Progenitor cell of endocrine pancreas (in vitro differentiated cells): ENCODE data around the gene GRAP2. TPM values are rescaled to one million over a fixed set of nuclear protein-coding genes. Genes with fewer than 3 reads are reported as not detected.

Source experiments
- DNase-seq: peaks from one replicate; pipeline ENCODE4 v3.0.0; 2021; ENCODE audit warnings: low spot score; ENCODE audit not compliant: unreplicated experiment
- H3K27ac Mint-ChIP-seq: 2 replicates; pipeline ENCODE4 v1.8.0; 2021; ENCODE audit warnings: mild to moderate bottlenecking, moderate library complexity, mixed read lengths
- H3K27me3 Mint-ChIP-seq: 2 replicates; pipeline ENCODE4 v1.8.0; 2021; ENCODE audit warnings: mixed read lengths
- H3K36me3 Mint-ChIP-seq: 2 replicates; pipeline ENCODE4 v1.8.0; 2022; ENCODE audit warnings: mixed read lengths; ENCODE audit not compliant: insufficient read depth
- H3K4me1 Mint-ChIP-seq: 2 replicates; pipeline ENCODE4 v1.8.0; 2021; ENCODE audit warnings: low read depth, mixed read lengths
- H3K4me3 Mint-ChIP-seq: 2 replicates; pipeline ENCODE4 v1.8.0; 2021; ENCODE audit warnings: low read depth, mild to moderate bottlenecking, moderate library complexity, mixed read lengths
- H3K9me3 Mint-ChIP-seq: 2 replicates; pipeline ENCODE4 v1.8.0; 2021; ENCODE audit warnings: low read depth, mixed read lengths
- total RNA-seq: library from RNA; stranded (reverse); gene quantifications from 2 replicates; pipeline ENCODE4 v1.2.1, GENCODE V29; 2021
- TF ChIP-seq, protein P1 (sequence below): fragments of 200-600 bp; sonication (generic); IDR thresholded peaks from one replicate; pipeline ENCODE4 v1.5.0; 2021; ENCODE audit warnings: antibody characterized with exemption, mild to moderate bottlenecking; ENCODE audit not compliant: unreplicated experiment

Gene GRAP2
- total RNA-seq, 1 donor from 2014 or later = 0.60 TPM

- H3K4me1 Mint-ChIP-seq = peaks cover 32% of the 10 kb centered on the region
- H3K27me3 Mint-ChIP-seq = peaks cover 3% of the 10 kb centered on the region
- H3K4me3 Mint-ChIP-seq = no peak overlapping the region
- DNase-seq = no peak
- TF ChIP-seq, protein P1, sequence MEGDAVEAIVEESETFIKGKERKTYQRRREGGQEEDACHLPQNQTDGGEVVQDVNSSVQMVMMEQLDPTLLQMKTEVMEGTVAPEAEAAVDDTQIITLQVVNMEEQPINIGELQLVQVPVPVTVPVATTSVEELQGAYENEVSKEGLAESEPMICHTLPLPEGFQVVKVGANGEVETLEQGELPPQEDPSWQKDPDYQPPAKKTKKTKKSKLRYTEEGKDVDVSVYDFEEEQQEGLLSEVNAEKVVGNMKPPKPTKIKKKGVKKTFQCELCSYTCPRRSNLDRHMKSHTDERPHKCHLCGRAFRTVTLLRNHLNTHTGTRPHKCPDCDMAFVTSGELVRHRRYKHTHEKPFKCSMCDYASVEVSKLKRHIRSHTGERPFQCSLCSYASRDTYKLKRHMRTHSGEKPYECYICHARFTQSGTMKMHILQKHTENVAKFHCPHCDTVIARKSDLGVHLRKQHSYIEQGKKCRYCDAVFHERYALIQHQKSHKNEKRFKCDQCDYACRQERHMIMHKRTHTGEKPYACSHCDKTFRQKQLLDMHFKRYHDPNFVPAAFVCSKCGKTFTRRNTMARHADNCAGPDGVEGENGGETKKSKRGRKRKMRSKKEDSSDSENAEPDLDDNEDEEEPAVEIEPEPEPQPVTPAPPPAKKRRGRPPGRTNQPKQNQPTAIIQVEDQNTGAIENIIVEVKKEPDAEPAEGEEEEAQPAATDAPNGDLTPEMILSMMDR = no peak
- H3K36me3 Mint-ChIP-seq = peaks cover 9% of the 10 kb centered on the region
- H3K27ac Mint-ChIP-seq = no peak overlapping the region
- peaks cover 5% of the 10 kb centered on the region for H3K9me3 Mint-ChIP-seq
These were observed 108.4 kb downstream of the GRAP2 start for GRCh38 chr22:40009292-40009774.

- H3K27ac Mint-ChIP-seq = peak overlapping the region; percentile 49
- peaks cover 37% of the 10 kb centered on the region for H3K4me1 Mint-ChIP-seq
- TF ChIP-seq, protein P1 = no peak
These were observed 109.2 kb downstream of the GRAP2 start for GRCh38 chr22:40009951-40010671.

GRCh38 chr22:40010746-40011145 lies 109.9 kb downstream of the GRAP2 start:
- Mint-ChIP-seq H3K4me1 (peaks cover 42% of the 10 kb centered on the region), H3K27me3 (peaks cover 3% of the 10 kb centered on the region), H3K27ac (peak overlapping the region; percentile 49), H3K9me3 (peaks cover 5% of the 10 kb centered on the region), H3K36me3 (peaks cover 5% of the 10 kb centered on the region), H3K4me3 (no peak overlapping the region)
- TF ChIP-seq, protein P1 = no peak
- DNase-seq = no peak

More at GRCh38 chr22:40009951-40010671, 109.2 kb downstream of the GRAP2 start:
- DNase-seq = no peak
- peaks cover 5% of the 10 kb centered on the region for H3K9me3 Mint-ChIP-seq
- peaks cover 3% of the 10 kb centered on the region for H3K27me3 Mint-ChIP-seq
- peaks cover 6% of the 10 kb centered on the region for H3K36me3 Mint-ChIP-seq
- no peak overlapping the region for H3K4me3 Mint-ChIP-seq

DNA sequence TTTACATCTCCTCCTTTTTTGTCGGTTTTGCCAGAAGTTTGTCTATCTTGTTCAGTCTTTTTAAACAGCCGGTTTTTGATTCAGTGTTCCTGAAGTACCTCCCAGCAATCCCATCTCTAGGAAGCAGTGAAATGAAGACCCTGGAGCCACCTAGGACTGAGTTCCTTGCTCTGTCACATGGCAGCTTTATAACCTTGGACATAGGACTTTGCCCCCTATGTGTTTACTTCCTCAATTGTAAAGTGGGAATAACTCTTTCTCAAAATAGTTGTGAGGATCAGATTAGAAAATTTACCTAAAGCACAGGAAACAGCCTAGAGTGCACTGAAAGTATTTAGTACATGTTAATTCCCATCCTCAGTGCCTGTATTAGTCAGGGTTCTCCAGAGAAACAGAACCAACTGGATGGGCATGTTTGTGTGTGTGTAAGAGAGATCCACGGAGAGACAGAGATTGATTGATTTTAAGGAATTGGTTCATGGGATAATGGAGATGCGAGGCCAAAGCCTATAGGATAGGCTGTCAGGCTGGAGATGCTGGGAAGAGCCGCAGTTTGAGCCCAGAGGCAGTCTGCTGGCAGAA lies 113.9 kb downstream of the GRAP2 start:
- no peak for DNase-seq
- Mint-ChIP-seq H3K4me3 (no peak overlapping the region), H3K27me3 (no peaks in the 10 kb centered on the region), H3K36me3 (peaks cover 6% of the 10 kb centered on the region), H3K9me3 (peaks cover 5% of the 10 kb centered on the region), H3K4me1 (peaks cover 30% of the 10 kb centered on the region), H3K27ac (peak overlapping the region; percentile 5)
- TF ChIP-seq, protein P1 = no peak

GRCh38 chr22:40015358-40015976 lies 114.6 kb downstream of the GRAP2 start:
- Mint-ChIP-seq H3K27ac (peak overlapping the region; percentile 29), H3K9me3 (peaks cover 5% of the 10 kb centered on the region), H3K27me3 (no peaks in the 10 kb centered on the region), H3K4me3 (no peak overlapping the region), H3K36me3 (peaks cover 8% of the 10 kb centered on the region), H3K4me1 (peaks cover 23% of the 10 kb centered on the region)
- TF ChIP-seq, protein P1 = no peak
- no peak for DNase-seq
